Calu3 (cell line): ENCODE results near the gene OR2S2. TPM values are rescaled to one million over a fixed set of nuclear protein-coding genes. Genes with fewer than 3 reads are reported as not detected.

Experiments used
- BruUV-seq: library from RNA; stranded (reverse); fragments of 400-500 nt; replicated peaks from 2 replicates; lab custom pipeline; 2021; lab: Mats Ljungman, UMichigan
- CTCF ChIA-PET: fragments of 300-600 bp; sonication (Branson Sonifier 250); formaldehyde crosslinking; loops from one replicate; lab custom pipeline; 2022; ENCODE audit warnings: antibody characterized with exemption; lab: Charles Lee
- DNase-seq: peaks from one replicate; pipeline ENCODE4 v3.0.0; 2022
- H3K27ac Mint-ChIP-seq: one replicate; pipeline ENCODE4 v1.8.0; 2022; ENCODE audit warnings: mixed read lengths; ENCODE audit not compliant: unreplicated experiment
- H3K27me3 Mint-ChIP-seq: one replicate; pipeline ENCODE4 v1.8.0; 2022; ENCODE audit warnings: mixed read lengths; ENCODE audit not compliant: unreplicated experiment
- H3K36me3 Mint-ChIP-seq: one replicate; pipeline ENCODE4 v1.8.0; 2022; ENCODE audit warnings: mild to moderate bottlenecking, moderate library complexity, mixed read lengths; ENCODE audit not compliant: insufficient read depth, unreplicated experiment
- H3K4me1 Mint-ChIP-seq: one replicate; pipeline ENCODE4 v1.8.0; 2022; ENCODE audit warnings: mild to moderate bottlenecking, low read depth, mixed read lengths; ENCODE audit not compliant: unreplicated experiment
- H3K4me3 Mint-ChIP-seq: one replicate; pipeline ENCODE4 v1.8.0; 2022; ENCODE audit warnings: mild to moderate bottlenecking, low read depth, moderate library complexity, mixed read lengths; ENCODE audit not compliant: unreplicated experiment
- H3K9me3 Mint-ChIP-seq: one replicate; pipeline ENCODE4 v1.8.0; 2022; ENCODE audit warnings: low read depth, mixed read lengths; ENCODE audit not compliant: unreplicated experiment
- intact Hi-C: fragments of 100-400 bp; cut with micrococcal nuclease; formaldehyde crosslinking; loops from one replicate; pipeline ENCODE4 v1.10.0; 2022; ENCODE audit not compliant: unreplicated experiment
- total RNA-seq: library from RNA; stranded (reverse); gene quantifications from 2 replicates; pipeline ENCODE4 v1.2.3, GENCODE V29; 2022
- TF ChIP-seq, protein P1 (sequence below): fragments of 200-600 bp; IDR thresholded peaks from one replicate; pipeline ENCODE4 v1.8.0; 2022; ENCODE audit warnings: antibody characterized with exemption; ENCODE audit not compliant: unreplicated experiment

OR2S2 gene
- total RNA-seq, 1 experiment from 2014 or later = not detected

DNA sequence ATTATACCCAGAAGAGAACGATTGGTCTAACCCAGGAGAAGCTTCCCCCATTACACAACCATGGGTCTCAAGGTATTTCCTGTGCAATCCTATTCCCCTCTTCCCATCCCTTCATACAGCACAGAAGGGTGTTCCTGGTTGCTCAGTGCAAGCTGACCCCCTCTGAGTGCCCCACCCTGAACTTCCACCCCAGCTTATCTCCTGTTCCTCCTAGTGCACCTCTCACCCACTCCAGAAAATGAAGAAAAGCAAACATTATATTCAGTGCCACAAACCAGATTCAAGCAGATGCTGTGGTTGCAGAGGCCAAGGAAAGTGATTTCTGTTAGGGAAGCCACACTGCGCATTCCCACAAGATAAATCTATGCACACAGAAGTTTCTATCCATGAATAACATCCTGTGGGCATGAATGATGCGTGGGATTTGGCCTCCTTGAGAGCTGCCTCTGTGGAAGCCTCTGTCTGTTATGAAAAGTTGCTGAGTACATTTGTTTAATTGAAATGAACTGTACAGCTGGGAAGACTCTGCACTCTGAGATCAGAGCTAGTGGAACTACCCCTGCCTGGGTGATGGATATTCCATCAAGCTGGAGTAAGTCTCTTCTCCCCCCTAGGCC is 2.2 kb upstream of the OR2S2 start:
- H3K4me3 Mint-ChIP-seq = no peak overlapping the region
- intact Hi-C loops = no loop called here
- TF ChIP-seq, protein P1, sequence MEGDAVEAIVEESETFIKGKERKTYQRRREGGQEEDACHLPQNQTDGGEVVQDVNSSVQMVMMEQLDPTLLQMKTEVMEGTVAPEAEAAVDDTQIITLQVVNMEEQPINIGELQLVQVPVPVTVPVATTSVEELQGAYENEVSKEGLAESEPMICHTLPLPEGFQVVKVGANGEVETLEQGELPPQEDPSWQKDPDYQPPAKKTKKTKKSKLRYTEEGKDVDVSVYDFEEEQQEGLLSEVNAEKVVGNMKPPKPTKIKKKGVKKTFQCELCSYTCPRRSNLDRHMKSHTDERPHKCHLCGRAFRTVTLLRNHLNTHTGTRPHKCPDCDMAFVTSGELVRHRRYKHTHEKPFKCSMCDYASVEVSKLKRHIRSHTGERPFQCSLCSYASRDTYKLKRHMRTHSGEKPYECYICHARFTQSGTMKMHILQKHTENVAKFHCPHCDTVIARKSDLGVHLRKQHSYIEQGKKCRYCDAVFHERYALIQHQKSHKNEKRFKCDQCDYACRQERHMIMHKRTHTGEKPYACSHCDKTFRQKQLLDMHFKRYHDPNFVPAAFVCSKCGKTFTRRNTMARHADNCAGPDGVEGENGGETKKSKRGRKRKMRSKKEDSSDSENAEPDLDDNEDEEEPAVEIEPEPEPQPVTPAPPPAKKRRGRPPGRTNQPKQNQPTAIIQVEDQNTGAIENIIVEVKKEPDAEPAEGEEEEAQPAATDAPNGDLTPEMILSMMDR = no peak
- CTCF ChIA-PET = no interaction called here
- H3K9me3 Mint-ChIP-seq = no peaks in the 10 kb centered on the region
- DNase-seq = no peak
- no peaks in the 10 kb centered on the region for H3K36me3 Mint-ChIP-seq
- no peak overlapping the region for H3K27ac Mint-ChIP-seq
- peaks cover 80% of the 10 kb centered on the region for H3K27me3 Mint-ChIP-seq
- no TSS peak for BruUV-seq
- peaks cover 7% of the 10 kb centered on the region for H3K4me1 Mint-ChIP-seq

DNA sequence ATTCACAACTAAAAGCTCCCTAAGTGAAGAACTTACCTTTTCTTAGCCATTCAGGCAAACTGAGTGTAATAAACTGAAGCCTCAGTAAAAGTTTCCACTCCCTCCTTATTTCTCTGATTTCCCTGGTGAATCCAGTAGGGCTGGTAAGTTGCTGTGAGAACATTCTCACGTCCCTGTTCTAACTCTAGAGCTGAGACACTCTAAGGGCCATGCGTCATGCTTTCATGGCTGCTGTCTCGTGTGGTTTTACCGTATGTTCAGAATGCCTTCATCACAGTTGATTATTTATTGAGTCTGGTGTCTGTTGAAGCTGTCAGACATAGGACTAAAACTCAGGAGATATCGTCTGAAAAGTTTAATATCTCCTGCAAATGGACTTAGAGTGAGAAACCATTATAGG is 1.3 kb downstream of the OR2S2 start:
- Mint-ChIP-seq H3K27ac (no peak overlapping the region), H3K9me3 (no peaks in the 10 kb centered on the region), H3K27me3 (peaks cover 54% of the 10 kb centered on the region), H3K4me1 (no peaks in the 10 kb centered on the region), H3K4me3 (no peak overlapping the region), H3K36me3 (no peaks in the 10 kb centered on the region)
- CTCF ChIA-PET = no interaction called here
- BruUV-seq = no TSS peak
- no peak for DNase-seq
- intact Hi-C loops = no loop called here
- TF ChIP-seq, protein P1 = no peak

DNA sequence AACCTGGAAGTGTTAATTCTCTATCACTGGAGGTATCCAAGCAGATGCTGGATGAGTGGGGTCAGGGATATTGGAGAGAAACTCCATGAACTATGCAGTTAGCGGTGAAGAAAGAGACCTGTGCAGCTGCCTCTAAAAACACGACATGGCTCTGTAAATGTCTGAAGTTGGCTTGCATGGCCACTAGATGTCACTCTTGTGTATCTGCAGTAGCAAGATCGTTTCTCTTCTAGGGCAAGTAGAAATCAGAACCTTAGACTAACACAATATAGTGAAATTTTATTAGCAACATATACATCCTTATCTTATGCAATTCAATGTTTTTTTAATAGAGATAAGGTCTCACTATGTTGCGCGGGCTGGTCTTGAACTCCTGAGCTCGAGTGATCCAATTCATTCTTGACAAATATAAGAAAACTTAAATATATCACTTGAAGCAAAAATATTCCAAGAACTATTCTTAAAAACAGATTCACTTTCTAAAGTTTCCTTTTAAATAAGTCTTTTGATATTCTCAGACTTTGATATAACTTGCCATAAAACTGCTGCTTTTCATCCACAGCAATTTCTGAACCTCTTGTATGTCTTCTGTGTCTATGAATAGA is 2.9 kb downstream of the OR2S2 start:
- Mint-ChIP-seq H3K9me3 (no peaks in the 10 kb centered on the region), H3K4me1 (no peaks in the 10 kb centered on the region), H3K36me3 (no peaks in the 10 kb centered on the region), H3K27ac (no peak overlapping the region), H3K4me3 (no peak overlapping the region), H3K27me3 (peaks cover 40% of the 10 kb centered on the region)
- peak; percentile 34 for DNase-seq
- TF ChIP-seq, protein P1 = peak; percentile 58
- CTCF ChIA-PET = no interaction called here
- intact Hi-C loops = loop anchor here (1.0 kb wide), 1 partner anchor 68 kb away; no protein-coding TSS in a partner anchor
- BruUV-seq = no TSS peak

DNA sequence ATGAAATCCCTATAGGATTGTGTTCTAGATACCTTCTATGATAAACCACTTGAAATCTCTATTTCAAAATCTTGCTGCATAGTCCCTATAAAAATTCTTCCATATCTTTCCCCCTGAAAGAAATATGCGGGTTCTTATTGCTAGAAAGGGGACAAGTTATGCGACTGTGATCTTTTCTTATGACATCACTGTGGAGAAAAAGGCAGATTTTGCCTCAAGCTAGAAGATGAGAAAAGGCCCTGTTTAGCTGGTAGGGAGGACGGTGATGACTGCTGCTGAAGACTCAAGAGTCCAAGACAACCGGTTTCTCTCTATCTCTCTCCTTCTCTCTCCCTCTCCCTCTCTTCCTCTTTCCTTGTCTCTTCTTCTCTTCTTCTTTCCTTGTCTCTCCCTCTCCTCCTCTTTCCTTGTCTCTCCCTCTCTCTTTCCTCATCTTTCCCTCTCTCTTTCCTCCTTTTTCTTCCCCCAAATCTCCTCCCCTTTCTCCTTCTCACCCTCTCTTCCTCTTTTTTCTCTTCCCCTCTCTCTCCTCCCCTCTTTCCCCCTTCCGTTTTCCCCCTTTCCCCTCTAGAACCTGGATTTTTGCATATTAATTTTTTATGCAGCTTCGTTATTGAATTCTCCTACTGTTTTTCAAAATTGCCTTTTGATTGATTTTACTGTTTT is 5.3 kb downstream of the OR2S2 start:
- H3K36me3 Mint-ChIP-seq = no peaks in the 10 kb centered on the region
- no peak overlapping the region for H3K27ac Mint-ChIP-seq
- CTCF ChIA-PET = no interaction called here
- no peak for DNase-seq
- no peak overlapping the region for H3K4me3 Mint-ChIP-seq
- intact Hi-C loops = no loop called here
- H3K4me1 Mint-ChIP-seq = peaks cover 13% of the 10 kb centered on the region
- TF ChIP-seq, protein P1 = no peak
- no TSS peak for BruUV-seq
- peaks cover 16% of the 10 kb centered on the region for H3K27me3 Mint-ChIP-seq
- H3K9me3 Mint-ChIP-seq = no peaks in the 10 kb centered on the region
